Memory B cell (primary cell): ENCODE measurements around the gene CSNK2A1.
A peak's percentile ranks its signal among the peaks of the same experiment; 100 is the strongest.

Source experiments
- ATAC-seq: fragments of 150-1000 bp; cut with Tn5 transposase; 2 replicates; pipeline ENCODE4 v1.10.0; 2021; ENCODE audit warnings: low read depth, mild to moderate bottlenecking, moderate library complexity
- DNase-seq, 2 donors: peaks; one replicate each; pipeline ENCODE4 v3.0.0; 2022; ENCODE audit warnings: low spot score in 2 of 2
- H3K27ac Mint-ChIP-seq: one replicate; pipeline ENCODE4 v1.8.0; 2022; ENCODE audit warnings: mild to moderate bottlenecking, moderate library complexity, mixed read lengths
- H3K27me3 Mint-ChIP-seq: one replicate; pipeline ENCODE4 v1.8.0; 2022; ENCODE audit warnings: mixed read lengths
- H3K36me3 Mint-ChIP-seq: one replicate; pipeline ENCODE4 v1.8.0; 2022; ENCODE audit warnings: mild to moderate bottlenecking, mixed read lengths
- H3K4me1 Mint-ChIP-seq: one replicate; pipeline ENCODE4 v1.8.0; 2022; ENCODE audit warnings: mixed read lengths
- H3K4me3 Mint-ChIP-seq: one replicate; pipeline ENCODE4 v1.8.0; 2022; ENCODE audit warnings: mild to moderate bottlenecking, moderate library complexity, mixed read lengths
- H3K9me3 Mint-ChIP-seq: one replicate; pipeline ENCODE4 v1.8.0; 2022; ENCODE audit warnings: mixed read lengths

Gene CSNK2A1

DNA sequence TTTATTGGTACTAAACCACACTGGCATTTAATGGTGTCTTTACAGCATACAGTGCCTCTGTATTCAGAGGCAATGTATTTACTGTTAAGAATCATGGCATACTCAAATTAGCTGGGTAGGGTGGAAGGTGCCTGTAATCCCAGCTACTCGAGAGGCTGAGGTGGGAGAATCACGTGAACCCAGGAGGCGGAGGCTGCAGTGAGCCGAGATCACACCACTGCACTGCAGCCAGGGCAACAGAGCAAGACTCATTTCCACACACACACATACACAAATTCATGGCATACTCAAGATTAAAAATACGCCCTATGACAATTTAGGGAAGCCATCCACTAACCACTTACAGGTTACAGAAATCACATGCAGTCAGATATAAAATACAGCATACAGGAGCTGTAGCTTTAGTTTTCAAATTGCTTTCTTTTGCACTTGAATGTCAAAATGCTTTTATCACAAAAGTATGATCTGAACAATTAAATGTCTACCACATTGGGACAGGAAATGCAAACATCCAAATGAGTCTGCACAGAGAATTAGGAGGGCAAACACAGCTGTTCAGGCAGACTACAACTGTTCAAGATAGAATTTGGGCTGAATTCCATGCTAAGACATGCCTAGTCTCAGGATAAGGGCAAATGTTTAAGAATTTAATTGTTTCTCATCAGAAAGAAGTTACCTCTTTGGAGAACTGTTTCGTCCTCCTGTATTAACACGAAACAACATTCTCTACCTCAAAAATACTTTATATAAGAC is 36.4 kb downstream of the CSNK2A1 start:
- Mint-ChIP-seq H3K27me3 (no peaks in the 10 kb centered on the region), H3K27ac (no peak overlapping the region), H3K36me3 (peaks cover 24% of the 10 kb centered on the region), H3K9me3 (no peaks in the 10 kb centered on the region), H3K4me1 (peaks cover 23% of the 10 kb centered on the region), H3K4me3 (no peak overlapping the region)
- ATAC-seq (no peak), DNase-seq (no peak)

DNA sequence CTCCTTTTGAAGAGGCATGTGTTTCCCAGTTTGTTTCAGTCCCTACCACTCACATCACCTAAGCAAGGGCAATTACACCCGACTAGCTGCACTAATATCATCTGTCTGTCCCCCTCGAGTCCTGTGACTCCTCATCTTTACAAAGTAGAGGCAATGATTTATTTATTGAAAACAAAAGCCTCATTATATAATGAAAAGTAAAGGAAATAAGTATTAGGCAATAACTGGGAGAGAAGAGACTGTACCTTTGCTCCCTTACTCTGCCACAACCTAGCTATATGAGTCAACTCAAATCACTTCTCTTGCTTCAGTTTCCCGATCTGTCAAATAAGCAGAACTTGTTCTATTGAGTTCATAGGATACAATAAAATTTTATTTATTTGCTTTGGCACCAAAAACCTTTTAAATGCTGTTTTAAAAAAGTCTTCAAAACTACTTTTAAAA is 38.9 kb downstream of the CSNK2A1 start:
- no peak overlapping the region for H3K4me3 Mint-ChIP-seq
- ATAC-seq = no peak
- H3K36me3 Mint-ChIP-seq = peaks cover 23% of the 10 kb centered on the region
- no peaks in the 10 kb centered on the region for H3K9me3 Mint-ChIP-seq
- H3K27me3 Mint-ChIP-seq = no peaks in the 10 kb centered on the region
- peaks cover 1% of the 10 kb centered on the region for H3K4me1 Mint-ChIP-seq
- no peak for DNase-seq
- H3K27ac Mint-ChIP-seq = no peak overlapping the region

DNA sequence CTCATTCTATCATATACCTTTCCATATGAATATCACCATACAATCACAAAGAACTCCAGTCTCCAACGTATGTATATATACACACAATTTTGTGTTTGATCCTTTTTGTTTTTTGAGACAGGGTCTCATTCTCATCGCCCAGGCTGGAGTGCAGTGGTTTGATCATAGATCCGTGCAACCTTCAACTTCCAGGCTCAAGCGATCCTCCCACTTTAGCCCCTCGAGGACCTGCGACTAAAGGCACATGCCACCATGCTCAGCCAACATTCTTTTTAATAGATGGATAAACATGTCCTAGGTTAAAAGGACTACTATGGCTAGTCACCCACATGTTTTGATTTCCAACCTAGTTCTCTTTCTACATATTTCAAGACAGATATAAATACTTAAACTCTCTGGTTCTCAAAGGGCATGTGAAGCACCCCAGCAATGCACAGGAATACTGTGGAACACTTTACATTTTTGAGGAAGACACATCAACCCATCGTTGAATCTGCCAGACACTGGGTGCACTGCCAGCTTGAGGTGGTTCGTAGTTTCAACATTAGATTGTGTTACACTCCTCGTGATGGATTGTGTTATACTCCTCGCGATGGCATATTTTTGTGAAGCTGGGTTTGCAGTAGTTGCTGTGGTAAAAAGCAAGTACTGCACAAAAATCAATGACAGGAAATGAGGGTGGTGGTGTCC is 40.4 kb downstream of the CSNK2A1 start:
- Mint-ChIP-seq H3K27ac (no peak overlapping the region), H3K27me3 (no peaks in the 10 kb centered on the region), H3K4me3 (no peak overlapping the region), H3K36me3 (peaks cover 25% of the 10 kb centered on the region), H3K4me1 (no peaks in the 10 kb centered on the region), H3K9me3 (no peaks in the 10 kb centered on the region)
- DNase-seq (no peak), ATAC-seq (no peak)

DNA sequence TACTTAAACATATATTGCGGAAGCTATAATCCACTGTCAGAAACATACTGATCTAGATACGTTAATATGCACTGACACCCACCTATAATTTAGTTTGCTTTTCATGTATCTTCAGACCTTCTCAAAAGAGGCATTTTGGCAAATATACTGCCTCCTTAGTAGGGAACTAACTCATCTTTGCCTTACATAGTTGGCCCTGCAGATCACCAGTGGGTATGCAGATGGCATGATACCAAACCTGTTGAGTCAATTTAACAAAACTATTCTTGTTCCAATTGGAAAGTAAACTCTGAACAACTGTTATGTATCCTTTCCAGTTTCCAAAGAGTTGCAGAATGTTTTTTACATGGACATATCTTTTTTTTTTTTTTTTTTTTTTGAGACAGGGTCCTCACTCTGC is 45.6 kb downstream of the CSNK2A1 start:
- Mint-ChIP-seq H3K4me1 (no peaks in the 10 kb centered on the region), H3K36me3 (peaks cover 19% of the 10 kb centered on the region), H3K27me3 (no peaks in the 10 kb centered on the region)

DNA sequence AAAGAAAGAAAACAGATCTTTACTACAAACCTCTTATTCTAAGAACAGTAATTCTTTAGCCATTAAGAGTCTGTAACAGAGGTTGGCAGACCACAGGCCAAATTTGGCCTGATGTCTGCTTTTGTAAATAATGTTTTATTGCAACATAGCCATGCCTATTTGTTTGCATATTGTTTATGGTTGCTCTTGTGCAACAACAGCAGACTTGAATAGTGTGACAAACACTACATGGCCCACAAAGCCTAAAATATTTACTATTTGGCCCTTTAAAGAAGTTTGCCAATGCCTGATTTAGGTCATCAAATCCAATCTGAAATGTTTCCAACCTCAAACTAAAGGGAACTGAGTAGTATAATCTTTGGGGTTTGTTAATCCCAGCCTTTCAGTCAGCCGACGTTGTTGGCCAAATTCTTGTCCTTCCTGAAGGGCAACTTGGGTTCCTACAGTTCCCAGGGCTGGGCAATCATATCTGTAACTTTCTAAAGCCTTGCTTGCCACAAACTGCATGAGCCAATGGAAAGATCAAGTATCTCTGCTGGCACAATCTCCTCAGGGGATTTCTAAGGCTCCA is 47.4 kb downstream of the CSNK2A1 start:
- H3K36me3 Mint-ChIP-seq = peaks cover 20% of the 10 kb centered on the region

More for the DNA sequence above, 45.6 kb downstream of the CSNK2A1 start:
- no peaks in the 10 kb centered on the region for H3K9me3 Mint-ChIP-seq
- ATAC-seq = no peak
- H3K4me3 Mint-ChIP-seq = no peak overlapping the region
- DNase-seq = no peak
- H3K27ac Mint-ChIP-seq = no peak overlapping the region

DNA sequence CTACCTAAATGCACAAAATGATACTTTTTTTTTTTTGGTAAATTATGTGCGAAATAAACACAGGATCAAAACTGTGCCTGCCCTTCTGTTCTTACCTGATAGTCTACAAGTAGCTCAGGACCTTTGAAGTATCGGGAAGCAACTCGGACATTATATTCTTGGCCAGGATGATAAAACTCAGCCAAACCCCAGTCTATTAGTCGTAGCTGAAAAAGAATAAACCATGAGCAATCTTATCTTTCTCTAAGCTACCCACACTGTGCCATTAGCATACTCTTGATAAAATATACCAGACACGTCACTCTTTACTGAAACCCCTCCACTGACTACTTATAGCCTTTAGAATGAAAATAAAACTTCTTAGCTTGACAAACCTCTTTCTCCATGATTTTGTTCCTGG is 51.4 kb downstream of the CSNK2A1 start:
- Mint-ChIP-seq H3K9me3 (no peaks in the 10 kb centered on the region), H3K4me3 (no peak overlapping the region), H3K27ac (peak overlapping the region; percentile 32), H3K36me3 (peaks cover 19% of the 10 kb centered on the region), H3K27me3 (no peaks in the 10 kb centered on the region), H3K4me1 (no peaks in the 10 kb centered on the region)
- DNase-seq (no peak), ATAC-seq (no peak)

More for the DNA sequence above, 47.4 kb downstream of the CSNK2A1 start:
- Mint-ChIP-seq H3K4me1 (no peaks in the 10 kb centered on the region), H3K4me3 (no peak overlapping the region), H3K27me3 (no peaks in the 10 kb centered on the region), H3K9me3 (no peaks in the 10 kb centered on the region), H3K27ac (no peak overlapping the region)
- ATAC-seq (no peak), DNase-seq (no peak)

DNA sequence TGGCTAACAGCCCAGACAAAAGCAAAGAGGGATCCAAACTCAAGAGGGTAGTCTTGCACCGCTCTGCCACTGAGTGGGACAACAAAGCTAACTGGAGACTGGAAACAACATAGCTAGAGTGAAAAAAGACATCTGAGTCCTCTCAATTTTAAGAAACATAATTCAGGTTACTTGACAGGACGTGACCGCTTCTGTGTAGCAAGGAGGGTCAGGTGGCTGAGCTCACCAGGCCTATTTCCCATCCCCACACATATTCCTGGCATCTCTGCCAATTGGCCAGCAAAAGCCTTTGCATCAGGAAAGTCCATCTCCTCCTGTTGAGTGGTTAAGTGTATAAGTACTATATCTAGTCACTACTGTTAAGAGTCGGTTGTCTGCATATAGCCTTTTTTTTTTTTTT is 55.9 kb downstream of the CSNK2A1 start:
- no peak overlapping the region for H3K27ac Mint-ChIP-seq

DNA sequence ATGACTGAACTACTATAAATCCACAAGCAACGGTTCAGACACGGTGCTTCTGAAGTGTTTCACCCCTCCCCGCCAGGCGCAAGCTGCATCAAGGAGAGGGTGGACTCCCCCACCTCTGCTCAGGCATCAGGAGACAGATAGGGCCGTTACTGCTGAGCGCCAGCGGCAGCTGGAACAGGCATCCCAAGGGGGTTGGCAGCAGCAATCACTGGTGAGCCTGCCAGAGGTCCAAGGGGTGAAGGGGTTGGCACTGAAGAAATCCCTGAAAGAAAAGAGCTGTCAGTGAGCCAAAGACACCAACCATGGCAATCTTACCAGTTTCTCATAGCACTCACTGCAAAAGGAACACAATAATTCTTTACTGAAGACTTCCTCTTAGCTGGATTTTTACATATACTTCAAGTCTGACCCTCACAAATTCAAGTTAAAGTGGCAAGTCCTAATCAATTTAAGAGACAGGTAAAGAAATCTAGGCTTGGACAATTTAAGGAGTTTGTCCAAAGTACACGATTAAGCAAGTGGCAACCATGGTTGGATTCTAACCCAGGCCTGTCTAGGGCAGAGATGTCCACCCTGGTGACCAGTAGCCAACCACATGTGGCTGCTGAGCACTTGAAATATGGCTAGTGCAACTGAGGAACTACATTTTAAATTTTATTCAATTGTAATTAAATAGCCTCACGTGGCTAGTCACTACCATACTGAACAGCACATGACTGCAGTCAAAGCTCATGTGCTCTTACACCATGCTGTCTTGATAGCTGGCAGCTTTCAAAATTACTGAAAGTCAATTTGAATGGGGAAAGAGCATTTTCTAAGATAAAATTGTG is 59.6 kb downstream of the CSNK2A1 start:
- Mint-ChIP-seq H3K36me3 (peaks cover 23% of the 10 kb centered on the region), H3K4me3 (no peak overlapping the region), H3K4me1 (no peaks in the 10 kb centered on the region), H3K27ac (peak overlapping the region; percentile 22), H3K27me3 (no peaks in the 10 kb centered on the region), H3K9me3 (no peaks in the 10 kb centered on the region)
- ATAC-seq = no peak
- no peak for DNase-seq

More for the DNA sequence above, 55.9 kb downstream of the CSNK2A1 start:
- Mint-ChIP-seq H3K27me3 (no peaks in the 10 kb centered on the region), H3K36me3 (peaks cover 28% of the 10 kb centered on the region), H3K9me3 (no peaks in the 10 kb centered on the region), H3K4me3 (no peak overlapping the region), H3K4me1 (no peaks in the 10 kb centered on the region)
- no peak for DNase-seq
- ATAC-seq = no peak

DNA sequence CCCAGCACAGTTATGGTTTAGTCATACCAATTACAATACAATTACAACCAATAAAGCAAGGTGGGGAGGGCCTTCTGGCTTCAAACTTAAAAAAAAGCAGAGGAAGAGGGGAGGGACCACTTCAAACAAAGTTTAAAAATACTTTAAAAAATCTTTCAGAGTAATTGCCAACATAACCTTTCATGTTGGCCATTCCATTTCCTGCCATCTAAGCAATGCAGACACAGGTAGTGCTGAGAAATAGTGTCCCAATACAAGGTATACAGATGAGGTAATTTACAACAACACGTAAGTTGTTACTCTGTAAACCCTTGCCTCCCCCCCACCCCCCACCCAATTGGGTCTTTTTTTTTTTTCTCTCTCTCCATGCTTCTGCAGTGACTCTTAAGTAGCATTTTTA is 62.4 kb downstream of the CSNK2A1 start:
- Mint-ChIP-seq H3K9me3 (no peaks in the 10 kb centered on the region), H3K27me3 (no peaks in the 10 kb centered on the region), H3K36me3 (peaks cover 19% of the 10 kb centered on the region), H3K27ac (no peak overlapping the region), H3K4me3 (no peak overlapping the region), H3K4me1 (peaks cover 3% of the 10 kb centered on the region)
- no peak for ATAC-seq
- DNase-seq = no peak

DNA sequence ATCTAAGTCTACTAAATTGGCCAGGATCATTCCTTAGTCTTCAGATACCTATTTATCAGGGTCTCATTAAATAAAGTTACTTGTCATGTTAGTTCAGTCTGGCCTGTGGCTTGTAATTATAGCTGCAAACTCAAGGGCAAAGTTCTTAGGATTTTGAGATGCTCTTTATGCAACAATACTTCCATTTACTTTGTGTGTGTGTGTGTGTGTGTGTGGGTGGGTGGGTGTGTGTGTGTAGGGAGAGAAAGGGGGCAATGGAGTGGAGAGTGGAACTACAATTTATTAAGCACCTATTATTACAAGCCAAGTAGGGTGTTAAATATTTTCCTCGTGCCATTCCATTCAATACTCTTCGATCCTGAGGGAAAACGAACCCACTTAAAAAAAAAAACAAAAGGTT is 63.5 kb downstream of the CSNK2A1 start:
- Mint-ChIP-seq H3K36me3 (peaks cover 15% of the 10 kb centered on the region), H3K27me3 (no peaks in the 10 kb centered on the region), H3K4me3 (no peak overlapping the region), H3K9me3 (no peaks in the 10 kb centered on the region), H3K27ac (peak overlapping the region; percentile 33), H3K4me1 (peaks cover 3% of the 10 kb centered on the region)
- ATAC-seq (no peak), DNase-seq (no peak)

DNA sequence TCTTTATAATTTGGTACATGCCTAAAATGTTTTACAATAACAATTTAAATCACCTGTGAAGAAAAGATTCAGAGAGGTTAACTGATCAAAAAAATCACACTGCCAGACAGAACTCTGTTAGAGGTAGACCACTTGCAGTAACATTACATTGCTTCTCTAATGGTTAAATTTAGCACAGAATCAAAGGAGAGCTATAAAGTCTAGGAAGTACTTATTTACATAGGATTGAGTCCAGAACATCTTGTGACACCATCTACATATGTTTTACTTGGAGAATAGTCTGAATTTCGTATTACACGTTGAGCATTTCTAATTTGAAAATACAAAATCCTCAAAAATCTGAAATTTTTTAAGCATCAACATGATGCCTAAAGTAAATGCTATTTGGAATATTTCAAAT is 64.1 kb downstream of the CSNK2A1 start:
- no peak for ATAC-seq
- no peak for DNase-seq
- no peaks in the 10 kb centered on the region for H3K27me3 Mint-ChIP-seq
- H3K27ac Mint-ChIP-seq = no peak overlapping the region
- peaks cover 12% of the 10 kb centered on the region for H3K36me3 Mint-ChIP-seq
- H3K4me1 Mint-ChIP-seq = peaks cover 3% of the 10 kb centered on the region
- no peak overlapping the region for H3K4me3 Mint-ChIP-seq
- no peaks in the 10 kb centered on the region for H3K9me3 Mint-ChIP-seq

DNA sequence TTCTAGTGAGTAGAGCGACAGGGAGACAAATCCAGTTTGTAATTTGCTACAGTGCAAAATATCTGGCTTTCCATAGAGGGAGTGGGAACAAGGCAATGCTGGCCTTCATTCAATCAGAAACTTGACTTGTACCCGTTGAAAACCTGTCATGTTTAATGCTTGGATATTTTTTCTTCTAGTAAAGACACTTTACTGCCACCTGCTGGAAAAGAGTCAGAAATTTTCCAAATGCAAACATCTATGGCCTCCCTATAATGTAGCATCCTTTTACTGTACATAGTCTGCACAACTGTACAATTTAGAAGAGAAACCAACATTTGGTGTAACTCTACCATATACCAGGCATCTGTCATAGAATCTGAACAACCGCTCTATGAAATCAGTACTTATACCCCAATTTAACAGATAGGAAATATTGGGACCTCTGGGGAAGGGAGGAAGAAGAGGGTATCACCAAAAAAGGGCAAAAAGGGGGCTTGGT is 64.6 kb downstream of the CSNK2A1 start:
- H3K36me3 Mint-ChIP-seq = peaks cover 12% of the 10 kb centered on the region
- DNase-seq = peak; percentile 21 to 59
- no peak overlapping the region for H3K4me3 Mint-ChIP-seq
- no peaks in the 10 kb centered on the region for H3K9me3 Mint-ChIP-seq
- ATAC-seq = peak; percentile 67
- H3K27ac Mint-ChIP-seq = peak overlapping the region; percentile 6
- peaks cover 3% of the 10 kb centered on the region for H3K4me1 Mint-ChIP-seq
- no peaks in the 10 kb centered on the region for H3K27me3 Mint-ChIP-seq

DNA sequence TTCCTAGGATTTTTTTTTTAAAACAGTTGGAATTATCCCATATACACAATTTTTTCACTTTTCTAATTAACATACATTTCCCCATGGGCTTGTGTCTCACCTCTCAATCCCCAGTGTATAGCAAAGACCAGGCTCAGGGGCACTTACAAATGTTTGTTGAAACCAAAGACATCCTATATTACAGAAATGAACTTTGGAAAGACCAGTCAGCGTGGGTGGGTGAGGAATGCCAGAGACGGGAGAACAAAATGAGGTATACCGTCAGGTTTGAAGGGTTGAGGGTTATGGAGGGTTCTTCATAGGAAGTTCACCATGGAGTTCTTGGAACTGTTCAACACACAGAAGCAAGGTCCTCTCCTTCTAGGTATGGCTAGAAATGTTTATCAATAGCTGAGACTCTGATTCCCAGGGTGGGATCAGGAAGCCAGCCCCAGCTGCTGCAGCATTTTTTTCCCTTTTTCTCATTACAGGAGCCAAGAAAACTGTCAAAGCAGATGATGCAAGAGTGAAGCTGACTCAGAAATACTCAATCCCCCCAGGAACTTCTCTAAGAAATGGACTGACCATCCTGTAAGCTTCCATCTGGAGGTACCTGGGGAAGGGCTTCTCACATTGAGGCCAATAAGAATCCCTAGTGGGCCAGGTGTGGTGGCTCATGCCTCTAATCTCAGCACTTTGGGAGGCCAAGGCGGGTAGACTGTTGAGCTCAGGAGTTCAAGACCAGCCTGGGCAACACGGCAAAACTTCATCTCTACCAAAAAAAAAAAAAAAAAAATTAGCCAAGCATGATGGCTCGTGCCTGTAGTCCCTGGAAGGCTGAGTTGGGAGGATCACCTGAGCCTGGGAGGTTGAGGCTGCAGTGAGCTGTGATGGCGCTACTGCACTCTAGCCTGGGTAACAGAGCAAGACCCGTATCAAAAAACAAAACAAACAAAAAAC is 65.3 kb downstream of the CSNK2A1 start:
- H3K27ac Mint-ChIP-seq = no peak overlapping the region
- no peaks in the 10 kb centered on the region for H3K9me3 Mint-ChIP-seq
- peaks cover 8% of the 10 kb centered on the region for H3K36me3 Mint-ChIP-seq
- ATAC-seq (no peak), DNase-seq (no peak)
- H3K4me1 Mint-ChIP-seq = peaks cover 6% of the 10 kb centered on the region
- no peaks in the 10 kb centered on the region for H3K27me3 Mint-ChIP-seq
- no peak overlapping the region for H3K4me3 Mint-ChIP-seq
